Esophagus muscularis mucosa (tissue), 4 donors: Measurements from ENCODE around the gene BEND6.

Experiments
- EP300 ChIP-seq: sonication (generic); formaldehyde crosslinking; IDR thresholded peaks from one replicate; pipeline ENCODE4 v1.6.1; 2017; ENCODE audit warnings: antibody characterized with exemption
- POLR2A ChIP-seq: fragments of 450-650 bp; IDR thresholded peaks from one replicate; pipeline ENCODE4 v1.6.1; 2017; ENCODE audit warnings: antibody characterized with exemption, moderate library complexity, mild to moderate bottlenecking, low read depth
- POLR2AphosphoS5 ChIP-seq, 2 donors: sonication (generic); formaldehyde crosslinking; IDR thresholded peaks; one replicate each; pipeline ENCODE4 v1.6.1; 2017; ENCODE audit warnings: antibody characterized with exemption in 2 of 2
- TF ChIP-seq, protein P1 (sequence below), 3 experiments: fragments of 200-600 bp in 2 of 3; fragments of 450-650 bp in 1 of 3; sonication (generic) in 2 of 3; IDR thresholded peaks; one replicate each; pipeline ENCODE4 v1.5.1; 2017 to 2019; ENCODE audit warnings: antibody characterized with exemption in 3 of 3, mild to moderate bottlenecking in 2 of 3, moderate library complexity in 1 of 3

DNA sequence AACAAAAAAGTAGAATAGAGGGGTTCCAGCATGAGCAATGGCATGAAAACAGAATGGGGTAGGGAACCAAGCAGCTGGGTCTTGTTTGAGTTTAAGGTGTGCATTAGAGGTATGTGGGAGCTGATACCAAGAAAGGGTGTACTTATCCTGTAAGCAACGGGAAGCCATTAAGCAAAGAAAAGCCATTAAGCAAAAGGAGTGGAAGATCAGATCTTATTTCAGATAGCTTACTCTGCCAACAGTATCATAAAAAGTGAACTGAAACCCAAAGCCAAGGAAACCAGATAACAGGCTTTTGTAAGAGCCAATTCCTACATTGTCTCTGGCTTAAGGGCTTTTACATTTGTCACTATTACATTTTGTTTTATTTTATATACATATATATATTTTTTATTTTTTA is 21.3 kb upstream of the BEND6 start:
- TF ChIP-seq, protein P1, sequence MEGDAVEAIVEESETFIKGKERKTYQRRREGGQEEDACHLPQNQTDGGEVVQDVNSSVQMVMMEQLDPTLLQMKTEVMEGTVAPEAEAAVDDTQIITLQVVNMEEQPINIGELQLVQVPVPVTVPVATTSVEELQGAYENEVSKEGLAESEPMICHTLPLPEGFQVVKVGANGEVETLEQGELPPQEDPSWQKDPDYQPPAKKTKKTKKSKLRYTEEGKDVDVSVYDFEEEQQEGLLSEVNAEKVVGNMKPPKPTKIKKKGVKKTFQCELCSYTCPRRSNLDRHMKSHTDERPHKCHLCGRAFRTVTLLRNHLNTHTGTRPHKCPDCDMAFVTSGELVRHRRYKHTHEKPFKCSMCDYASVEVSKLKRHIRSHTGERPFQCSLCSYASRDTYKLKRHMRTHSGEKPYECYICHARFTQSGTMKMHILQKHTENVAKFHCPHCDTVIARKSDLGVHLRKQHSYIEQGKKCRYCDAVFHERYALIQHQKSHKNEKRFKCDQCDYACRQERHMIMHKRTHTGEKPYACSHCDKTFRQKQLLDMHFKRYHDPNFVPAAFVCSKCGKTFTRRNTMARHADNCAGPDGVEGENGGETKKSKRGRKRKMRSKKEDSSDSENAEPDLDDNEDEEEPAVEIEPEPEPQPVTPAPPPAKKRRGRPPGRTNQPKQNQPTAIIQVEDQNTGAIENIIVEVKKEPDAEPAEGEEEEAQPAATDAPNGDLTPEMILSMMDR (IDR thresholded peaks at IDR 0.05) = no peak
- TF ChIP-seq EP300 (no peak), POLR2A (no peak), POLR2AphosphoS5 (IDR thresholded peaks at IDR 0.05) (no peak)
